Activated T-cell treated with anti-CD3 and anti-CD28 coated beads for 4 hours (primary cell): ENCODE data around the gene PCGF3.
"Not testable (repeated sequence)": the region's sequence is repeated elsewhere in the genome, so short reads cannot be mapped to it uniquely, and the experiment has no call there.

Experiments
- DNase-seq: peaks from one replicate; pipeline ENCODE4 v3.0.0-alpha.2; 2020

Gene PCGF3

GRCh38 chr4:766152-766515, 60.5 kb downstream of the PCGF3 start:
- no peak for DNase-seq

- no peak for DNase-seq
Measured at GRCh38 chr4:766559-767283, 61.1 kb downstream of the PCGF3 start.

GRCh38 chr4:768076-768475, 62.4 kb downstream of the PCGF3 start:
- DNase-seq, result no peak

GRCh38 chr4:768995-769394, 63.4 kb downstream of the PCGF3 start:
- DNase-seq, result no peak

- no peak for DNase-seq
Measured at GRCh38 chr4:769511-769910, 63.9 kb downstream of the PCGF3 start.

GRCh38 chr4:770022-770421, 64.4 kb downstream of the PCGF3 start:
- DNase-seq, result no peak

- DNase-seq, result no peak
Measured at GRCh38 chr4:771464-771863, 65.8 kb downstream of the PCGF3 start.

GRCh38 chr4:772118-772517, 66.5 kb downstream of the PCGF3 start:
- no peak for DNase-seq

GRCh38 chr4:772776-773175, 67.1 kb downstream of the PCGF3 start:
- DNase-seq, result no peak

GRCh38 chr4:773214-773613, 67.6 kb downstream of the PCGF3 start:
- no peak for DNase-seq

GRCh38 chr4:774419-775092, 68.9 kb downstream of the PCGF3 start:
- not testable (repeated sequence) for DNase-seq

GRCh38 chr4:775485-775884, 69.9 kb downstream of the PCGF3 start:
- DNase-seq, result not testable (repeated sequence)

GRCh38 chr4:776743-777441, 71.3 kb downstream of the PCGF3 start:
- DNase-seq, result no peak

GRCh38 chr4:777520-778262, 72.1 kb downstream of the PCGF3 start:
- no peak for DNase-seq

GRCh38 chr4:779555-779954, 73.9 kb downstream of the PCGF3 start:
- DNase-seq, result no peak

GRCh38 chr4:780255-780654, 74.6 kb downstream of the PCGF3 start:
- not testable (repeated sequence) for DNase-seq

GRCh38 chr4:780716-781492, 75.3 kb downstream of the PCGF3 start:
- DNase-seq, result no peak

- peak; percentile 98 for DNase-seq
Measured at GRCh38 chr4:781493-782216, 76.0 kb downstream of the PCGF3 start.

GRCh38 chr4:784401-785331, 79.0 kb downstream of the PCGF3 start:
- DNase-seq, result no peak

- DNase-seq, result no peak
Measured at GRCh38 chr4:785332-786073, 79.9 kb downstream of the PCGF3 start.
